Measurements from ENCODE around the gene RERE. TPM values are rescaled to one million over a fixed set of nuclear protein-coding genes. Genes with fewer than 3 reads are reported as not detected.

The RERE gene
- polyA plus RNA-seq, 1 experiment, result 14.3 TPM

GRCh38 chr1:8816831-8817411 is 519 bp downstream of the RERE start:
- no peaks in the 10 kb centered on the region for H3K27me3 ChIP-seq (ENCODE audit: control insufficient read depth, insufficient read depth, low read length)
- POLR2A ChIA-PET, result interaction anchor here (0.6 to 2.0 kb wide), 12 partner anchors 23 to 369 kb away, joined by 3 to 25 read pairs (median 6); no protein-coding TSS in a partner anchor
- H3K27ac ChIP-seq (ENCODE audit: low read depth, low read length), result peak overlapping the region; percentile 80
- no peak for DNase-seq (ENCODE audit: low read depth, low spot score)
- H3K4me3 ChIP-seq (ENCODE audit: low read depth, low read length), result peak overlapping the region; percentile 85
- no peak for TF ChIP-seq CTCF (IDR thresholded peaks at IDR 0.05; ENCODE audit: low read depth, low read length)
- no peaks in the 10 kb centered on the region for H3K9me3 ChIP-seq (ENCODE audit: control insufficient read depth, insufficient read depth, low read length)
- CTCF ChIA-PET, result no interaction called here

- H3K4me3 ChIP-seq (ENCODE audit: low read depth, low read length), result peak overlapping the region; percentile 85
- no peak for TF ChIP-seq CTCF (IDR thresholded peaks at IDR 0.05; ENCODE audit: low read depth, low read length)
- DNase-seq (ENCODE audit: low read depth, low spot score), result no peak
- no peaks in the 10 kb centered on the region for H3K9me3 ChIP-seq (ENCODE audit: control insufficient read depth, insufficient read depth, low read length)
- no peak overlapping the region for H3K27ac ChIP-seq (ENCODE audit: low read depth, low read length)
- H3K27me3 ChIP-seq (ENCODE audit: control insufficient read depth, insufficient read depth, low read length), result no peaks in the 10 kb centered on the region
- POLR2A ChIA-PET, result interaction anchor here (0.6 to 2.0 kb wide), 5 partner anchors 13 to 407 kb away, joined by 3 to 25 read pairs (median 3); no protein-coding TSS in a partner anchor
- CTCF ChIA-PET, result no interaction called here
These were observed 1.2 kb downstream of the RERE start for GRCh38 chr1:8816264-8816663.

GRCh38 chr1:8815582-8816151 is 1.8 kb downstream of the RERE start:
- CTCF ChIA-PET, result interaction anchor here (0.8 to 1.4 kb wide), 2 partner anchors 33 to 90 kb away, joined by 5 to 6 read pairs; no protein-coding TSS in a partner anchor
- TF ChIP-seq CTCF (IDR thresholded peaks at IDR 0.05; ENCODE audit: low read depth, low read length), result no peak
- Histone ChIP-seq H3K4me3 (ENCODE audit: low read depth, low read length) (peak overlapping the region; percentile 85), H3K9me3 (ENCODE audit: control insufficient read depth, insufficient read depth, low read length) (no peaks in the 10 kb centered on the region), H3K27ac (ENCODE audit: low read depth, low read length) (no peak overlapping the region), H3K27me3 (ENCODE audit: control insufficient read depth, insufficient read depth, low read length) (no peaks in the 10 kb centered on the region)
- POLR2A ChIA-PET, result interaction anchor here (0.6 to 1.7 kb wide), 4 partner anchors 13 to 406 kb away, joined by 3 to 7 read pairs (median 4); no protein-coding TSS in a partner anchor
- DNase-seq (ENCODE audit: low read depth, low spot score), result no peak

GRCh38 chr1:8814865-8815264 is 2.6 kb downstream of the RERE start:
- POLR2A ChIA-PET, result interaction anchor here (1.2 to 1.7 kb wide), 2 partner anchors 12 to 44 kb away, joined by 3 to 7 read pairs; no protein-coding TSS in a partner anchor
- DNase-seq (ENCODE audit: low read depth, low spot score), result no peak
- CTCF ChIA-PET, result interaction anchor here (1.4 kb wide), 1 partner anchor 34 kb away, joined by 6 read pairs; no protein-coding TSS in a partner anchor
- TF ChIP-seq CTCF (IDR thresholded peaks at IDR 0.05; ENCODE audit: low read depth, low read length), result no peak
- Histone ChIP-seq H3K9me3 (ENCODE audit: control insufficient read depth, insufficient read depth, low read length) (no peaks in the 10 kb centered on the region), H3K27me3 (ENCODE audit: control insufficient read depth, insufficient read depth, low read length) (no peaks in the 10 kb centered on the region), H3K27ac (ENCODE audit: low read depth, low read length) (no peak overlapping the region), H3K4me3 (ENCODE audit: low read depth, low read length) (no peak overlapping the region)

- Histone ChIP-seq H3K27ac (ENCODE audit: low read depth, low read length) (no peak overlapping the region), H3K4me3 (ENCODE audit: low read depth, low read length) (no peak overlapping the region), H3K9me3 (ENCODE audit: control insufficient read depth, insufficient read depth, low read length) (no peaks in the 10 kb centered on the region), H3K27me3 (ENCODE audit: control insufficient read depth, insufficient read depth, low read length) (no peaks in the 10 kb centered on the region)
- ChIA-PET POLR2A (no interaction called here), CTCF (interaction anchor here (0.7 to 1.7 kb wide), 2 partner anchors 35 to 288 kb away, joined by 8 to 11 read pairs; no protein-coding TSS in a partner anchor)
- TF ChIP-seq CTCF (IDR thresholded peaks at IDR 0.05; ENCODE audit: low read depth, low read length), result no peak
- no peak for DNase-seq (ENCODE audit: low read depth, low spot score)
These were observed 3.4 kb downstream of the RERE start for GRCh38 chr1:8813991-8814390.

All from AG04450 (cell line).